ENCODE measurements around the gene GLUL.

GRCh38 chr1:182392050-182393028 lies 749 bp upstream of the GLUL start:
- TF ChIP-seq CTCF (IDR thresholded peaks at IDR 0.05) (no peak), POLR2A (IDR thresholded peaks at IDR 0.05) (no peak)
